Activated CD4-positive, CD25-positive, alpha-beta regulatory T cell treated with anti-CD3 and anti-CD28 coated beads, Interleukin-2, amount 50 U/mL, for 24 hours (primary cell): ENCODE data around the gene SYT8.
A peak's percentile ranks its signal among the peaks of the same experiment; 100 is the strongest.
"Not testable (repeated sequence)": the region's sequence is repeated elsewhere in the genome, so short reads cannot be mapped to it uniquely, and the experiment has no call there.

ENCODE experiments used
- ATAC-seq, 2 donors: fragments of 150-1000 bp; cut with Tn5 transposase; one replicate each; pipeline ENCODE4 v1.10.0; 2021; ENCODE audit warnings: mild to moderate bottlenecking in 1 of 2, moderate library complexity in 1 of 2

Gene SYT8

DNA sequence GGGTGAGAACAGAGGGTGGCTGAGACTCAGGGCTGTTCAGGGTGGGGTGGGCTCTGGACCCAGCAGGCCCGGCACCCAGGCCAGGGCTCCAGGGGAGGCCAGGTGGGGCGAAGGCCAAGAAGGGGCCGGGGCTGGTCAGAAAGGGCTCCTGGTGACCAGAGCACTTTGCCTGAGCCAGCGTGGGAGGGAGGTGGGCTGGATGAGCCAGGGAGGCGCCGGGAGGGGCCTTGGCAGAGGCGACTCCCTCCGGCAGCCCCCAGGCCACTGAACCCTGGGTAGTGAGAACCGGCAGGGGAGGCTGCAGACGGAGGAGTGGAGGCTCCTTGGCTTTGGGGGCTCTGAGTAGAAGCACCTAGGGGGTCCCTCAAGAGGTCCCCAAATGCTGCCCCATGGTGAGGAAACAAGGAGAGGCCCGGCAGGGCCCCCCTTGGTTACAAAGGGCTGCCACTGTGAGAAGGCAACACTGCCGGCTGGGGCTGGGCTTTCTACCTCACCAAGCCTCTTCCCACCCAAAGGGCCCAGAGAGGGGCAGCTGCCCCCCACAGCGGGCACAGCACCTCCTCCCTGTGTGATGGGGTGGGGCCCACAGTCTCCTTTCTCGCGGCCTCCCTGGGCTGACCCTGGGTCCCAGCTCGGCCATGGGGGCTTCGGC is 39.8 kb downstream of the SYT8 start:
- not testable (repeated sequence) for ATAC-seq

DNA sequence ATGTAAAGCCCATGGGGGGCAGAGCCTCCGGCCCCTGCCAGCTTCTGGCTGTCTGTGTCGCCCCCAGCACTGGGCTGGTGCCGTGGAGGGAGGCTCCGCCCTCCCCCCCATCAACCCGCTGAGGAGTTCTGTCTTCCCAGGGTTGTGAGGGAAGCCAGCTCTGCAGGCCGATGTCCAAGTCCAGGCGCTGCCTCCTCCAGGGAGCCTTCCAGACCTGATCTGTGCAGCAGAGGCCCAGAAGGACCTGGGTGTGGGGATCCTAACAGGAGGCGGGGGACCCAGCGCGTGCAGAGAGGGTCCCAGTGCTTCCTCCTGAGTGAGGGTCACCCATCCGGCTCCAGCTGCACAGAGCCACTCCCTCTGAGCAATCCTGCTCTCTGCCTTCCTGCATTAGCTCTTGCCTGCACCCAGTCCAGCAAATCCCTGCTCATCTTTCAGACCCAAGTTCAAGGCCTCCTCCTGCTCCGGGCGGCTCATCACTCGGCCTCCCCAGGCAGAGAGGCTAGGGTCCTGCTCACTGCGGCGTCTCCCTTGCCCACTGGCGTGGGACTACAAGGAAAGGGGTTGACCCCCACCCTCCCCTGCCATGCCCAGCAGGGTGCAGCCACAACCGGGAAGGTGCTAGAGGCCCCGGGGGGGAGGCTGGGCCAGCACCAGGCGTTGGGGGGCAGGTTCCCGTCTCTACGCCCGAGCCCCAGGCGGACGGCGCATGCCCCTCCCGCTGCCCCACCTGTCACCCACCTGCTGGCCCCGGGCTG is 40.5 kb downstream of the SYT8 start:
- no peak for ATAC-seq

DNA sequence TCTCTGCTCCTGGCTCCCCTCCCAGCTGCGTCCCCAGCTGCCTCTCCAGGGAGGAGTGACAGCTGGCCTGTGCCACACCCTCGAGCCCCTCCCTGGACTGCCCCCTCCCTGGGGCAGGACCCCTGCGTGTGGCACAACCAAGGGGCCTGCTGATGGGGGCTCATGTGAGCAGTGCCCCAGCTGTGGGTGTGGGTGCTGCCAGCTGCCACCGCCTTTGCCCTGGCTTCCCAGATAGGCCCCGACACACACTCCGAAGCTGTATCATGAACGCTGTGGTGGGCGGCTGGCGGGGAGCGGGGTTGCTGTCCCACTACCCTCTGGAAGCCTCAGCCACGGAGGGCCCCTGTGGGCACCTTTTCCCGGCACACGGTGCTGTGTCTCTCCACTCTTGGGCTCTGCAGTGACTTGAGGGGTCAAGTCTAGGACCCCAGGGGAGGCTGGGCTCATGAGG is 41.1 kb downstream of the SYT8 start:
- not testable (repeated sequence) for ATAC-seq

DNA sequence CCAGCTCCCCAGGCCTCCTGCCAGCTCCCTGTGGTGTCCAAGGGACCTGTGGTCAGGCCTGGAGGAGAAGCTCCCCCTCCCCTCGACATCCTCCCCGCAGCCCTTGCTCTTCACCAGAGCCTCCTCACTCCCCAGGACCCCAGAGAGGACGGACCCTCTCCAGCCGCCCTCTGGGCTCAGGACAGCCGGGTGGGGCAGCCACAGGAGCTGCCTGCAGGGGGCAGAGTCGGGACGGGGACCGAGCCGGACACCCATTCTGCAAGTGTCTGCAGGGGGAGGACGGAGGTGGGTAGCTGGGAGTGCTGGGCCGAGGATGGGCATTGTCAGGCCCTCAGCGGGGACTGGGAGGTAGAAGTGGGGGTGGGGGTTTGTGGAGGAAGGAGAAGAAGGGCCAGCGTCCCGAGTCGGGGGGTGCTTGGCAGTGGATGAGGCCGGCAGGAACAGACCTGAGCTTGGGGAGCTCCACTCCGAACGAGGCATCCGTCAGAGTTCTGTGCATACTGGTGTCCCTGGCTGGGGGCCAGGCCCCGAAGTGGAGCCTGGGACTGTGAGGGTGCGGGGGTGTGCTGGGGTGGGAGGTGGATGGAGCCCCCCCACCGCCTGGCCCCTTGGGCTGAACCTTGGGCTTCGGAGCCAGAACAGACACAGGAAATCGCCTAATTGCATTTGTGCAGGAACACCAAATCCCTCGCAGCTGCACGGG is 41.7 kb downstream of the SYT8 start:
- ATAC-seq, result no peak

DNA sequence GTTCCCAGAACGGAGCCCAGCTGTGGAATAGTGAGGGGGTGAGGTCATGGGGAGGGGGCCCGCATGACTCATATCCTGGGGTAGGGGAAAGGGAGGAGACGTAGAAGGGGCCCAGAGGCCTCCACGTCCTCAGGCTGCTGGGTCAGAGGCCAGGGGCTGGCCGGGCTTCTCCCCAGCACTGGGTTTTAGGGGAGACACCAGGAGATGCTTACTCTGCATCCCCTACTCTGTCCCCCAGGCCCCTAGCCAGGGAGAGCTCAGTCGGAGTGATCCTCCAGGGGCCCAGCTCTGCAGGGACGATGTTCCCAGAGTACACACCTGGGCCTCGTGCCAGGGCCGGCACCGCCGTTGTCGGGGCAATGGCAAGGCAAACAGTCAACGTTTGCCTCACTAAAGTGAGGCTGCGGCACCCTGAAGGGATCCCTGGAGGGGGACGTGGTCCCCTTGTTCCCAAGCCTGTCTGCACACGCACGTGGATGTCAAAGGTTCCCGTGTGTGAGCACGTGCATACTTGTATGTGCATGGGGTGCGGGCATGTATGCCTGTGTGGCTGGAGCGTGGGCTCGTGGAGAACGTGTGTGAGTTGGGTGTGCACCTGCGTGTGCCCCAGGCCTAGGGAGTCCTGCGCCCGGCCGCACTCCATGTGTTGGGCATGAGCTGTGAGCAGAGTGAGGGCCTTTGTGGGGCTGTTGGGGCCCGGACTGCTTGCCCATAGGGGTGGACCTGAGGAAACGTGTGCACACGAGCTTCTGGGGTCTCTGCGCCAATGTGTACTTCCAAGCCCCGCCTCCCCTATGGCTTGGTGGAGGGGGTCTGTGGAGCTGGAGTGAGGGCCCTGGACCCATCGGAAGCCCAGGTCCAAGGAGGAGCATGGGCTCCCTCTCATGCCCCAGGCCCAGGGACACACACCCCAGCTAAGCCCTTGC is 42.7 kb downstream of the SYT8 start:
- no peak for ATAC-seq

DNA sequence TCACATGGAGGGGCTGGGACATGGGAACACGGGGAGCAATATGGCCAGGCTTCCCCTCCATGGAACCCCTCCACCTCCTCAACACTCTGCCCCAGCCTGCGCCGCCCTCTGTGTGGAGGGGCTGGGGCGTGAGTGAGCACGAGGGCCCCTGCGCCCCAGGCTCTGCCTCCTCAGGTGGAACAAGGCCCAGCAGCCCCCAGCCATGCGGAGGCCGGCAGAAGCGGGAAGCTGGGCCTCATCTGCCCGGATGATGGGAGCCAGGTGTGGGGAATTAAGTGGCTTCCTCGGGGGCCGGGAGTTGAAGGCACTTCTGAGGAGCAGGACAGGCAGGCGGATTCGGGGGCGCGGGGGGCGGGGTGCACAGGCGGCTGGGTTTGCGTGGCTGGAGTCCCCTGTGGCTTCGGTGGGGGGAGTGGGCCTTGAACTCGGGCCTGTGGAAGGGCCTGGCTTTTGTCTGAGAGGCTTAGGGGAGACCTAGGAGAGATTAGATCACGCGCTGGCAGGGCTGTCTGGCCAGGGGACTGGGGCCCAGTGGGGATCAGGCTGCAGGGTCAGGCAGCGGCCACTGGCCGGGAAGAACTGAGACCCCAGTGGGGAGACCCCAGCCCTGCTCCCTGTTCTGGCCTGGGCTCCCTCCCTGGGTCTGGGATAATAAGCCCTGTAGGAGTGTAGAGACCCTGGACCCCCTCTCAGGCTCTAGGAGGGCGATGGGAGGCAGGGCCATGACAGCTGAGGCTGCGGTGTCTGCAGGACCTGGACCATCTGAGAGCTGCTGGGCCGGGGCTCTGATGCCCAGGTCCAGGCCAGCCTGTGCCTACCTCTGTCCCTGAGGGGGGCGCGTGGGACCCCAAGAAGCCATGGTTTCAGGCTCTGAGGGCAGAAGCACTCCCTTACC is 43.6 kb downstream of the SYT8 start:
- no peak for ATAC-seq

DNA sequence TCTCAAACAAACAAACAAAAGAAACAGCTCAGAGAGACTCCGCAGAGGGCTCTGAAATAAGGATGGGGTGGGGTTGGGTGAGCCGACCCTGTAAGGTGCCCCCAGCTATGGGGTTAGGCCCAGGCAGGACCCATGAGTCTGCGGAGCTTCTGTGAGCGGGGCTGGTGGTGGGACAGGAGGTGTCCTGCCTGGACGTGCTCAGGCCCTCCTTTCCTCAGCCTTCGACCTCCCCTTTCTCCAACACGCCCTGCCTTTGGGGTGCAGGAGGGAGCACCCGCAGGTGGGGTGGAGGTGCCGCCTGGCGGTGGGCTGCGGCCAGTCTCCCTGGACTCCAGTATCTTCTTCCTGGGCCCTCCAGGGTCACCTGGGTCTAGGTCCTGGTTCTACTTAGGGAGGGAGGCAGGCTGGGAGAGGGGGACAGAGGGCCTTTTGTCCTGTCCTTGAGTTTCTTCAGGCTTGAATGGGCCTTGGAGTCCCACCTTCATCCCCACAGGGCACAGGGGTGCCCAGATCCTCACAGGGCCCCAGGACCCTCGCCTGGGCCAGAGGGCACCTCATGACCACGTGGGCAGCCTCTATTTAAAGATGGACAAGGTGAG is 44.7 kb downstream of the SYT8 start:
- no peak for ATAC-seq

DNA sequence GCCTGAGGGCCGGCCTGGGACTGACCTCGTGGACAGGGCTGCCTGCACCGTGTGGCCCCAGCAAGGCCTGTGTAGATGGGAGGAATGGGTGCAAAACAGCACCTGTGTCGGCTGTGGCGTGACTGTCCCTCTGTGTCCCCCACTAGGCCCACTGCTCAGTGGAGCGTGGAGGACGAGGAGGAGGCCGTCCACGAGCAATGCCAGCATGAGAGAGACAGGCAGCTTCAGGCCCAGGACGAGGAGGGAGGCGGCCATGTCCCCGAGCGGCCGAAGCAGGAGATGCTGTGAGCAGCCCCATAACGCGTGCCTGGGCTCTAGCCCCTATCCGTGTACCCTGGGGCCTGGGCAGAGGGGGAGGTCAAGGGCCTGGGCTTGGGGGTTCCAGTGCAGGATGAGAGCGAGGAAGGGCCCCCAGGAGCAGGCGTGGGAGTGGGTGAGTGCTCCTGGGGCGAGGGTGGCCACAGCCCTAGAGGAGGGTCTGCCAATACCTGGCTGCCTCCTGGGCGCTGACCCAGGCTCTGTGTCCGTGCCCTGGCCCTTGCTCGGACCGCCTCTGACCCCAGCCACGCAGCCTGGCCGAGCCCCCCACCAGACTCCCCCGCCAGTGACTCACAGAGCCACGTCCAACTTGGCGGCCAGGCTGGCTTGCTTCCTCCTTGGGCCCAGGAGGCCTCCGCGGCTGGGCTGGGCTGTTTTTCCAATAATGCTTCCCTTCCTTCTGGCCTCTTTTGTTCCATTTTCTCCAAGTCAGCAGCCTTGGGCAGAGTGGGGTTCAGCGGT is 45.3 kb downstream of the SYT8 start:
- ATAC-seq, result no peak

DNA sequence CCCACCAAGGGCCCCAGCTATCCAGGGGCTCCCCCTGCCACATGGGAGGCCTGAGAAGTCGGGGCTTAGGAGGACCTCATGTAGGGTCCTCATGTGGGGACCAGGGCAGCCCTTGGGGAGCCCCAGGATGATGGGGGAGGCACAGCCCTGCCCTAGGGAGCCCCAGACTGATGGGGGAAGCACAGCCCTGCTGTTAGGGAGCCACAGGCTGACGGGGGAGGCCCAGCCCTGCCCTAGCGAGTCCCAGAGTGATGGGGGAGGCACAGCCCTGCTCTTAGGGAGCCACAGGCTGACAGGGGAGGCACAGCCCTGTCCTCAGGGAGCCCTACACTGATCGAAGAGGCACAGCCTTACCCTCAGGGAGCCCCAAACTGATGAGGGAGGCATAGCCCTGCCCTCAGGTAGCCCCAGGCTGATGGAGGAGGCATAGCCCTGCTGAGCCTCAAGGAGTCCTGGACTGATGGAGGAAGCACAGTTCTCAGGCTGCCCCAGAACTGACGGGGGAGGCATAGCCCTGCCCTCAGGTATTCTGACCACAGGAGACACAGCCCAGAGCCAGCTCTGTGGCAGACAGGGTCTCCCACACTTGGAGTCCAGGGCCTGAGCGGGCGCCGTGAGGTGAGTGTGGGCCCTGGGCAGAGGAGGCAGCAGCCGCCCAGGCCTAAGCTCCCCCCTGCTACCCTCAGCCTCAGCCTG is 46.1 kb downstream of the SYT8 start:
- no peak for ATAC-seq

DNA sequence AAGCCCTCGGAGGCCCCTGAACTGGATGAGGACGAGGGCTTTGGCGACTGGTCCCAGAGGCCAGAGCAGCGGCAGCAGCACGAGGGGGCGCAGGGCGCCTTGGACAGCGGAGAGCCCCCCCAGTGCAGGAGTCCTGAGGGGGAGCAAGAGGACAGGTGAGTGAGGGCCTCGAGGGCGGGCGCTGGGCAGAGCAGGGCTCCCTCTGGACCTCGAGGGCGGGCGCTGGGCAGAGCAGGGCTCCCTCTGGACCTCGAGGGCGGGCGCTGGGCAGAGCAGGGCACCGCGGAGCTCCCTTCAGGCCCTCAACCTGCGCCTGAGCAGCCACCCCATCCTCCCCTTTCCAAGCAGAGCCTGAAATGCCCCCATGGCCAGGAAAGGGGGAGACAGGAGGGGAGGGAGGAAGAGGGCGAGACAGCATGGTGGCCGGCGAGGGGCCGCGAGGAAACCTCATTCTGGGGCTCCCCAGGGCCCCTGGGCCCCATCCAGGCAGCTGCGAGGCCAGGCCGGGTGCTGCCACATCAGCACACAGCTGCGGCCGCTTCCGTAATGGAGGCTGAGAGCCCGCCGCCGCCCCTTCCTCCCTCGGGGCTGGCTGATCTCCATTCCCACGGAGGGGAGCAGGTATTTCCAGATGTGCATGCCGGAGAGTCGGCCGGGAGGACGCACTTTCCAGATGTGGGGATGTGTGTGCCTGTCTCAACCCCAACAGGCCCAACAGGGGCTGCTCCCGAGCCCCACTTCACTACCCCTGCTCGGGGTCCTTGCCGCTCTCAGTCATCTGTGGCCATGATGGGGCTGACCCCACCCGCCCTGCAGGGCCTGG is 46.9 kb downstream of the SYT8 start:
- no peak for ATAC-seq

DNA sequence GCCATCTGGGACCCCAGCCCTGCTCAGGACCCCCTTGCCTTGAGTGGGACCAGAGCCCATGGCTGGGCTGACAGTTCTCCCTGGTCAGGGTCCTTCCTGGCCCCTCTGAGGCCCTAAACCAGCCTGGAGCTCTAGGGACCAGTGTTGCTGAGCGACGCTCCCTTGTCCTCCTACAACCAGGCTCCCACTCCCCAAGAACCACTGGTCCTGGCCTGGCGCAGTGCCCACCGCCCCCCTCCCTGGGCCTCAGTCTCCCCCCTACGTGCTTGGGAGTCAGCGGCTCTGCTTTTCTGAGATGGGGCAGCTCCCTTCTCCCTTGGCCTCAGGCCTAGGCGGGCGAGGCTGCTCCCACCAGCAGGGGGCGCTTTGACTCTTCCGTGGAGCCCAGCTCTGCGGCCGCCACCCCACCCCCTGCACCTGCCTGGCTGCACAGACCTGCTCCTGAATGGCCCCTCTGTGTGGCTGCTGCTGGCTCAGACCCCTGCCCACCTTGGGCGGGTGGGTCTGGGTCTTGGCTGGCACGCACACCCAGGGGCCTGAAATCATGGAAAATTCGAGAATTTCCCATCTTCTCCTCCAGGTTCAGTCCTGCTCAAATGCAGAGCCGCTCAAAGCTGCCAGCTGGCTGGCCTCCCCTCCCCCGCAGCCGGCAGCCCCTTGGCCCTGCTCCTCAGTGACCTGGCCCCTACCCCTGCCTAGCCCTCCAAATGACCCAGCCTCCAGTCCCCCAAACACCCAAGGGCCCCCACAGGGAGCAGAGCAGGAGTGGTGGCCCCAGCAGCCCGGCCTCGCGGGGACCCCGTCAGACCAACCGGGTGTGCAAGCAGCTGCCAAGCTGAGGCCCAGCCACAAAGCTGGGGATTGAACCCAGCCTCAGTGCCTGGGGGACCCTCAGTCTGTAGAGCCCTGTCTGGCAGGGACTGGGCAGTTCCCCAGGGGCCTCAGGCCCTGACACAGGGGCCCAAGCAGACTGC is 47.8 kb downstream of the SYT8 start:
- peak; percentile 87 to 89 for ATAC-seq

DNA sequence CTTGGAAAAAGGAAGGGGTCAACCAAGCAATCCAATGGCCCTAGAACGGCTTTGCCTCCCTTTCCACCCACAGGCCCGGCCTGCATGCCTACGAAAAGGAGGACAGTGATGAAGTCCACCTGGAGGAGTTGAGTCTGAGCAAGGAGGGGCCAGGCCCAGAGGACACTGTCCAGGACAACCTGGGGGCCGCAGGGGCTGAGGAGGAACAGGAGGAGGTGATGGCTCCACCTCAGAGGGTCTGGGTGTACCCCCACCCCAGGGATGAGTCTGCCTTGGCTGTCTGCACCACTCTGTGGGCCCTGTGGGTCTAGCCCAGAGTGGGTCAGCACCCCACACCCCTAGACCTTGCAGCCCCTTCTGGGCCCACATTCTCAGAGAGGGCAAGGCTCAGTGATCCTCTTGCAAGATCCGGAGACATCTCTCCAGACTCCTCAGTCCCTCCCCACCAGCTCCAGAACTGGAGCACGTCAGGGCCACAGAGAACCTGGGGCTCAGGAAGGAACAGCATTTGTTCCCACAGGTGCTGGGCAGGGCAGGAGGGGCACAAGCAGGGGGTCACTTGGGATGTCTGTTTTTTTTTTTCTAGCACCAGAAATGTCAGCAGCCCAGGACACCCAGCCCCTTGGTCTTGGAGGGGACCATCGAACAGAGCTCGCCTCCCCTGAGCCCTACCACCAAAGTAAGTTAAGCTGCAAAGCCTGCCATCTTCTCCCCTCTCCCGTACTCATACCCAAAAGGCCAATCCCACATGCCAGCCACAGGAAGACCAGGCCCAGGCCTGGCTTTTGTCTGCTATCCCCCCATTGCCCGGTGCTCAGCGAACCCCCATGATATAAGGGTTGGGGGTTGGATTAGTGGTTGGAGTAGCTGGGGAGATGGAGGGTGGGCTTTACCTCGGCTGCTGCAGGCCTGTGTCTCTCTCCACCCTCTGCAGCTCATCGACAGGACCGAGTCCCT is 48.8 kb downstream of the SYT8 start:
- no peak for ATAC-seq

DNA sequence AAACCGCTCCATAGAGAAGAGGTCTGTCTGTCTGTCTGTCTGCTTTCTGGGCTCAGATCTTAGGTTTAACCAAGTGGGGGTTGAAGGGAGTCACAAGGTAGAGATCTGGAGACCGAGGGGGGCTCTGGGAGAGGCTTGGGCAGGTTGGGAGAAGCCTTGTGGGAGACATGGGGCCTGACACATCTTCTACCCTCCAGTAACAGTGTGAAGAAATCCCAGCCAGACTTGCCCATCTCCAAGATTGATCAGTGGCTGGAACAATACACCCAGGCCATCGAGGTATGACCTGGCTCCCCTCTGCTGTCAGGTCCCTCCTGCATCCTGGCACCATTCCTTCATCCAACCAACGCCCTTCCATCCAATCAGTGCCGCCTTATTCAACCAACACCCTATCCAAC is 49.5 kb downstream of the SYT8 start:
- ATAC-seq, result no peak

DNA sequence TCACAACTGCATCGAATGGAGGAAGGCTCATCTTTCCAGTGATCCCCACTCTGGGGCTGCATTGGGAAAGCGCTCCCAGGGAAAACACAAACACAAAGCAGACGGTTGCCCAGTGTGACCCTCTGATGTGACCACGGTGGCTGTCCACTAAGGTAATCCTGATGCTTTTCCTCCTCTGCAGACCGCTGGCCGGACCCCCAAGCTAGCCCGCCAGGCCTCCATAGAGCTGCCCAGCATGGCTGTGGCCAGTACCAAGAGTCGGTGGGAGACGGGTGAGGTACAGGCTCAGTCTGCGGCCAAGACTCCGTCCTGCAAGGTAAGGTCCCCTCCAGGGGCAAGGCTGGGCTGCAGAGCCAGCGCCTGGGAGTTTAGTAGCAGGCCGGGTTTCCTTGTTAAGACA is 51.8 kb downstream of the SYT8 start:
- not testable (repeated sequence) for ATAC-seq
